Endothelial cell of umbilical vein (primary cell): ENCODE data around the gene TMEM270. TPM values are rescaled to one million over a fixed set of nuclear protein-coding genes. Genes with fewer than 3 reads are reported as not detected.
"Not testable (repeated sequence)": the region's sequence is repeated elsewhere in the genome, so short reads cannot be mapped to it uniquely, and the experiment has no call there.

Experiments
- BruUV-seq: library from RNA; stranded (reverse); fragments of 400-500 nt; replicated peaks from 2 replicates; lab custom pipeline; 2021; lab: Mats Ljungman, UMichigan
- CTCF ChIA-PET: fragments of 300-600, 350-600 bp; sonication (Branson Sonifier 250); formaldehyde crosslinking; loops from one replicate; lab custom pipeline; 2021; ENCODE audit warnings: antibody characterized with exemption, inconsistent platforms; lab: Charles Lee
- POLR2A ChIA-PET: fragments of 300-600, 350-600 bp; sonication (Branson Sonifier 250); formaldehyde crosslinking; loops from one replicate; lab custom pipeline; 2021; ENCODE audit warnings: antibody characterized with exemption, inconsistent platforms; lab: Charles Lee
- DNase-seq: peaks from one replicate; pipeline ENCODE4 v3.0.0-alpha.2; 2011; ENCODE audit warnings: low read depth, low spot score
- FAIRE-seq: peaks from 2 replicates; lab custom pipeline; 2011; peaks lifted over from hg19 to GRCh38; lab: Jason Lieb, UNC
- H2AFZ ChIP-seq: 2 replicates; pipeline ENCODE4 v1.6.0; 2012; ENCODE audit warnings: low read depth, low read length, control low read depth, inconsistent platforms
- H3K27ac ChIP-seq: 2 replicates; pipeline ENCODE4 v1.5.1; 2011; ENCODE audit warnings: low read depth, mild to moderate bottlenecking, control low read depth, low read length, moderate library complexity; ENCODE audit not compliant: insufficient read depth
- H3K27me3 ChIP-seq, 2 experiments: 2 replicates each; pipeline versions ENCODE4 v1.6.0 to v1.6.1; 2011; ENCODE audit warnings: low read length in 2 of 2, mixed read lengths in 1 of 2; ENCODE audit not compliant: control insufficient read depth in 2 of 2, insufficient read depth in 2 of 2
- H3K36me3 ChIP-seq, 2 experiments: 2 replicates in 1 of 2; 3 replicates in 1 of 2; pipeline ENCODE4 v1.5.1; 2011; ENCODE audit warnings: low read length in 2 of 2, mild to moderate bottlenecking in 1 of 2, moderate library complexity in 1 of 2; ENCODE audit not compliant: control insufficient read depth in 2 of 2, insufficient read depth in 2 of 2; ENCODE audit errors: extremely low read depth in 1 of 2
- H3K4me1 ChIP-seq: 3 replicates; pipeline ENCODE4 v1.5.1; 2011; ENCODE audit warnings: mild to moderate bottlenecking, low read length; ENCODE audit not compliant: control insufficient read depth, insufficient read depth; ENCODE audit errors: extremely low read depth
- H3K4me2 ChIP-seq: 2 replicates; pipeline ENCODE4 v1.6.1; 2011; ENCODE audit warnings: low read length, control low read depth, mixed read lengths; ENCODE audit not compliant: insufficient read depth
- H3K4me3 ChIP-seq, 3 experiments: fragments of 200-600 bp in 1 of 3; sonication (generic), shearing (Covaris generic) in 1 of 3; replicated peaks in 1 of 3; 2 replicates each; pipeline ENCODE4 v1.5.1; 2011 to 2016; ENCODE audit warnings: control low read depth in 3 of 3, low read length in 3 of 3, mild to moderate bottlenecking in 2 of 3, inconsistent platforms in 1 of 3, low read depth in 1 of 3, moderate library complexity in 1 of 3; ENCODE audit not compliant: insufficient read depth in 1 of 3
- H3K79me2 ChIP-seq: 2 replicates; pipeline ENCODE4 v1.6.0; 2012; ENCODE audit warnings: low read length, inconsistent platforms; ENCODE audit not compliant: control insufficient read depth, insufficient read depth
- H3K9ac ChIP-seq: replicated peaks from 2 replicates; pipeline ENCODE3; 2011; ENCODE audit warnings: low read length, control low read depth; ENCODE audit not compliant: insufficient read depth; ENCODE audit errors: extremely low read depth
- H3K9me1 ChIP-seq: replicated peaks from 3 replicates; pipeline ENCODE4 v1.6.0; 2011; ENCODE audit warnings: mild to moderate bottlenecking, low read length; ENCODE audit not compliant: control insufficient read depth, insufficient read depth; ENCODE audit errors: extremely low read depth
- H3K9me3 ChIP-seq: replicated peaks from 2 replicates; pipeline ENCODE4 v1.5.1; 2012; ENCODE audit warnings: low read length, inconsistent platforms; ENCODE audit not compliant: control insufficient read depth, insufficient read depth
- H4K20me1 ChIP-seq: replicated peaks from 2 replicates; pipeline ENCODE3; 2011; ENCODE audit warnings: mild to moderate bottlenecking, low read length; ENCODE audit not compliant: control insufficient read depth, insufficient read depth; ENCODE audit errors: extremely low read depth
- EZH2 ChIP-seq: IDR thresholded peaks from 2 replicates; pipeline ENCODE4 v1.6.1; 2012; ENCODE audit warnings: borderline replicate concordance, low read depth, mild to moderate bottlenecking, moderate library complexity, low read length, inconsistent platforms; ENCODE audit not compliant: severe bottlenecking
- FOS ChIP-seq: IDR thresholded peaks from 2 replicates; pipeline ENCODE4 v1.6.1; 2011; ENCODE audit warnings: mild to moderate bottlenecking, low read length, moderate library complexity, borderline replicate concordance; ENCODE audit not compliant: insufficient read depth
- GATA2 ChIP-seq: IDR thresholded peaks from 2 replicates; pipeline ENCODE4 v1.7.0; 2011; ENCODE audit warnings: low read depth, mild to moderate bottlenecking, moderate library complexity, mixed read lengths, low read length; ENCODE audit not compliant: insufficient read length, insufficient read depth
- JUN ChIP-seq: IDR thresholded peaks from 2 replicates; pipeline ENCODE4 v1.6.1; 2011; ENCODE audit warnings: borderline replicate concordance, low read depth; ENCODE audit not compliant: insufficient read length, insufficient read depth
- POLR2A ChIP-seq: IDR thresholded peaks from 2 replicates; pipeline ENCODE4 v1.6.1; 2012; ENCODE audit warnings: low read depth, mild to moderate bottlenecking, control low read depth, low read length
- POLR2AphosphoS5 ChIP-seq: IDR thresholded peaks from 2 replicates; pipeline ENCODE4 v1.6.1; 2012; ENCODE audit warnings: low read depth, mild to moderate bottlenecking, control low read depth, low read length, moderate library complexity; ENCODE audit not compliant: insufficient read depth
- dilution Hi-C: fragments of 300-500 bp; cut with MboI; formaldehyde crosslinking; loops from one replicate; pipeline ENCODE4 v1.15.0; 2019; ENCODE audit warnings: low sequenced_read_pairs; ENCODE audit not compliant: extremely low pct_ligation_motif_present
- intact Hi-C: fragments of 100-400 bp; cut with micrococcal nuclease; formaldehyde crosslinking; loops from one replicate; pipeline ENCODE4 v1.10.0; 2022
- polyA plus RNA-seq, 4 experiments: library from polyadenylated mRNA; depleted of rRNA in 3 of 4; stranded (reverse) in 3 of 4; unstranded in 1 of 4; fragments of >200 nt; gene quantifications; 2 replicates each; pipeline versions ENCODE4 v1.2.1 to v1.2.3, GENCODE V29; 2011 to 2012; ENCODE audit warnings: missing spikeins in 1 of 4
- total RNA-seq: library from RNA; stranded (reverse); gene quantifications from 2 replicates; pipeline ENCODE4 v1.2.3, GENCODE V29; 2021
- TF ChIP-seq, protein P1 (sequence below), 2 donors: IDR thresholded peaks; 1 replicate in 1 of 2; 2 replicates in 1 of 2; pipeline ENCODE4 v1.5.1; 2011; ENCODE audit warnings: low read length in 2 of 2, mild to moderate bottlenecking in 2 of 2, moderate library complexity in 2 of 2, control low read depth in 1 of 2, inconsistent platforms in 1 of 2, low read depth in 1 of 2; ENCODE audit not compliant: insufficient read depth in 1 of 2; ENCODE audit errors: extremely low read depth in 1 of 2
- TF ChIP-seq, protein P2 (sequence below): IDR thresholded peaks from 2 replicates; pipeline ENCODE4 v1.6.1; 2011; ENCODE audit not compliant: insufficient read depth, insufficient read length

The TMEM270 gene
- total and polyA plus RNA-seq, 2 donors (not counting 3 experiments of a cell fraction or from before 2014, with no cell fraction given), result not detected

DNA sequence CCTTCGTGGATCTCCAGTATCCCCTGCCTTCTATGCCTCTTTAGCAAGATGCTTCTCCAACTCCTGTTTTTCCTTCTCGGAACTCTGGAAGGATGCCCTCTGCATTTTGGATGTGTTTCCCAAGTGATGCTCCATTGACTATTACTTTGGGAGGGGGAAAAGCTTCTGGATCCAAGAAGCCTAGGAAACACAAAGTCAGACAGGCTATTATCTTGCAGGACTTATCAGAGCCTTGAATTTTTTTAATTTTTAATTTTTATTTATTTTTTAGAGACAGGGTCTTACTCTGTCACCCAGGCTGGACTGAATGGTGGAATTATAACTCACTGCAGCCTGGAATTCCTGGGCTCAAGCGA is 21.1 kb downstream of the TMEM270 start:
- H3K4me2 ChIP-seq, result no peak overlapping the region
- peaks cover 6 to 31% of the 10 kb centered on the region in 2 experiments for H3K27me3 ChIP-seq
- dilution Hi-C loops (no loop called here), intact Hi-C loops (no loop called here)
- TF ChIP-seq JUN (no peak), EZH2 (no peak), POLR2A (no peak), POLR2AphosphoS5 (no peak), GATA2 (no peak), FOS (no peak)
- TF ChIP-seq, protein P1, sequence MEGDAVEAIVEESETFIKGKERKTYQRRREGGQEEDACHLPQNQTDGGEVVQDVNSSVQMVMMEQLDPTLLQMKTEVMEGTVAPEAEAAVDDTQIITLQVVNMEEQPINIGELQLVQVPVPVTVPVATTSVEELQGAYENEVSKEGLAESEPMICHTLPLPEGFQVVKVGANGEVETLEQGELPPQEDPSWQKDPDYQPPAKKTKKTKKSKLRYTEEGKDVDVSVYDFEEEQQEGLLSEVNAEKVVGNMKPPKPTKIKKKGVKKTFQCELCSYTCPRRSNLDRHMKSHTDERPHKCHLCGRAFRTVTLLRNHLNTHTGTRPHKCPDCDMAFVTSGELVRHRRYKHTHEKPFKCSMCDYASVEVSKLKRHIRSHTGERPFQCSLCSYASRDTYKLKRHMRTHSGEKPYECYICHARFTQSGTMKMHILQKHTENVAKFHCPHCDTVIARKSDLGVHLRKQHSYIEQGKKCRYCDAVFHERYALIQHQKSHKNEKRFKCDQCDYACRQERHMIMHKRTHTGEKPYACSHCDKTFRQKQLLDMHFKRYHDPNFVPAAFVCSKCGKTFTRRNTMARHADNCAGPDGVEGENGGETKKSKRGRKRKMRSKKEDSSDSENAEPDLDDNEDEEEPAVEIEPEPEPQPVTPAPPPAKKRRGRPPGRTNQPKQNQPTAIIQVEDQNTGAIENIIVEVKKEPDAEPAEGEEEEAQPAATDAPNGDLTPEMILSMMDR (IDR thresholded peaks at IDR 0.05; ENCODE audit: extremely low read depth in 1 of 2, insufficient read depth in 1 of 2, low read depth in 1 of 2, low read length in 2 of 2), result no peak
- TF ChIP-seq, protein P2, sequence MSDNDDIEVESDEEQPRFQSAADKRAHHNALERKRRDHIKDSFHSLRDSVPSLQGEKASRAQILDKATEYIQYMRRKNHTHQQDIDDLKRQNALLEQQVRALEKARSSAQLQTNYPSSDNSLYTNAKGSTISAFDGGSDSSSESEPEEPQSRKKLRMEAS, result no peak
- H3K4me3 ChIP-seq, result no peak overlapping the region
- no peaks in the 10 kb centered on the region for H4K20me1 ChIP-seq
- no peaks in the 10 kb centered on the region for H3K9me3 ChIP-seq
- CTCF ChIA-PET, result interaction anchor here (1.4 to 4.9 kb wide), 2 partner anchors 17 to 144 kb away, joined by 6 to 30 read pairs; no protein-coding TSS in a partner anchor
- H3K9me1 ChIP-seq, result no peaks in the 10 kb centered on the region
- BruUV-seq, result no TSS peak
- H3K79me2 ChIP-seq, result no peaks in the 10 kb centered on the region
- no peak overlapping the region for H3K27ac ChIP-seq
- H3K4me1 ChIP-seq, result peaks cover 18% of the 10 kb centered on the region
- FAIRE-seq (no peak), DNase-seq (no peak)
- no peak overlapping the region for H2AFZ ChIP-seq
- no peak overlapping the region for H3K9ac ChIP-seq
- POLR2A ChIA-PET, result no interaction called here
- H3K36me3 ChIP-seq, result no peaks in the 10 kb centered on the region

DNA sequence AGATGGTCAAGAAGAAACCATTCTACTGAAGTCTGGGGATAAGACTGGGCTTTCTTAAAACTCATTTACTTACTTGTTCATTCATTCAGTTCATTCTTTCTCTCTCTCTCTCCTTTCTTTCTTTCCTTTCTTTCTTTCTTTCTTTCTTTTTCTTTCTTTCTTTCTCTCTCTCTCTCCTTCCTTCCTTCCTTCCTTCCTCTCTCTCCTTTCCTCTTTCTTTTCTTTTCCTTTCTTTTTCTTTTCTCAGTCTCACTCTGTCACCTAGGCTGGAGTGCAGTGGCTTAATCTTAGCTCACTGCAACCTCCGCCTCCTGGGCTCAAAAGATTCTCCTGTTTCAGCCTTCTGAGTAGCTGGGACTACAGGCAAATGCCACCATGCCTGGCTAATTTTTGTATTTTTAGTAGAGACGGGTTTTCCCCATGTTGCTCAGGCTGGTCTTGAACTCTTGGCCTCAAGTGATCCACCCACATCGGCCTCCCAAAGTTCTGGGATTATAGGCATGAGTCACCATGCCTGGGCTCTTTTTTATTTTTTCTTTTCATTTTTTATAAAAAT is 24.0 kb downstream of the TMEM270 start:
- H3K36me3 ChIP-seq, H3K79me2 ChIP-seq, H3K4me3 ChIP-seq, POLR2A ChIA-PET, H3K4me2 ChIP-seq, H4K20me1 ChIP-seq, DNase-seq, H3K9ac ChIP-seq, H3K9me3 ChIP-seq, FAIRE-seq, dilution Hi-C loops, H3K27ac ChIP-seq, H3K9me1 ChIP-seq, H2AFZ ChIP-seq, BruUV-seq: not testable (repeated sequence)
- H3K27me3 ChIP-seq, result peaks cover 2 to 28% of the 10 kb centered on the region in 2 experiments
- peaks cover 18% of the 10 kb centered on the region for H3K4me1 ChIP-seq
- CTCF ChIA-PET, result interaction anchor here (1.1 to 3.9 kb wide), 5 partner anchors 12 to 516 kb away, joined by 3 to 33 read pairs (median 4); partner anchors contain the start of gene ELN
- intact Hi-C loops, result loop anchor here (5.0 kb wide), 1 partner anchor 142 kb away; the partner anchor contains the start of gene ELN
